T47D (cell line): Measurements from ENCODE around the gene USP1.
A peak's percentile ranks its signal among the peaks of the same experiment; 100 is the strongest.

Experiments used
- DNase-seq, 2 experiments: peaks; one replicate each; pipeline versions ENCODE4 v3.0.0 to v3.0.0-alpha.2; 2011 to 2012; ENCODE audit warnings: low read depth in 1 of 2, low spot score in 1 of 2
- JUND ChIP-seq: IDR thresholded peaks from 2 replicates; pipeline ENCODE4 v1.6.1; 2012; ENCODE audit warnings: low read depth
- in situ Hi-C: cut with HindIII; loops from 2 replicates; pipeline ENCODE4 v1.10.0; 2016; ENCODE audit warnings: low sequenced_read_pairs, low pct_unique_long_range_greater_than_20kb

The USP1 gene

DNA sequence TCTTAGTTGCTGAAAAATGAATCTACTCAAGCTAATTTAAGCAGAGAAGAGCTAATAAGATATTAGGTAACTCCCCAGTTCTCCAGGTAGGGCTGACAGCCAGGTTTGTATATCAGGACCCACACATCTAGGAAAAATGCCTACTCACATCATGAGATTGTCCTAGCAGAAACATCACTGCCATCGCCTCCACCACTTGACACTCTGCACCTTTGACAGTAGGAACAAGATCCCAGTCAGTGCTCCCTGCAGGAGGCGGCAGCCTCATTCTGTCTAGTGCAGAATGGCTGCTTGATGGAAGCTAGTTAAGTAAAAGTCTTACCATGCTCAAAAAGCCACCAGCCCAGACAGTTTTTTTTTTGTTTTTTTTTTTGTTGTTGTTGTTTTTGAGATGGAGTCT is 31.6 kb upstream of the USP1 start:
- no peak for TF ChIP-seq JUND
- no peak for DNase-seq
- in situ Hi-C loops = no loop called here

DNA sequence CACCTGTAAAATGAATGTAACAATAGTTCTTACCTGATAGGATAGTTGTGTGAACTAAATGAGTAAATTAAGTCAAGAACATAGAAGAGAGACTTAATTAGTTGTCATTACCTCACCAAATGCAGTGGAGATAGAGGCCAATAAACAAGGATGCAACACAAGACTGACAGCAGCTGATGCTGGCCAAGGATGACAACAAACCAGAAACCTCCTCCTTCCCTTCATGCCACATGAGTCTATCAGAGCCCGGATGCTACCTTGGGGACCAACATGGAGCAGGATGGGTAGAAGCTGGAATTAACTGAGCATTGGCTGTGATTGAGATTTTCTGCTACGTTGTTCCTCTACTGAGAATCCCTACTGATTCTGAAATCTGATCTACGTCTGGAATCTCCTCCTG is 30.3 kb upstream of the USP1 start:
- in situ Hi-C loops = no loop called here
- no peak for TF ChIP-seq JUND
- no peak for DNase-seq

GRCh38 chr1:62407398-62408009 is 29.3 kb upstream of the USP1 start:
- TF ChIP-seq JUND = no peak
- in situ Hi-C loops = no loop called here
- DNase-seq = peak; percentile 6 to 53

GRCh38 chr1:62415687-62416086 is 21.2 kb upstream of the USP1 start:
- no peak for TF ChIP-seq JUND
- no peak for DNase-seq
- in situ Hi-C loops = no loop called here

DNA sequence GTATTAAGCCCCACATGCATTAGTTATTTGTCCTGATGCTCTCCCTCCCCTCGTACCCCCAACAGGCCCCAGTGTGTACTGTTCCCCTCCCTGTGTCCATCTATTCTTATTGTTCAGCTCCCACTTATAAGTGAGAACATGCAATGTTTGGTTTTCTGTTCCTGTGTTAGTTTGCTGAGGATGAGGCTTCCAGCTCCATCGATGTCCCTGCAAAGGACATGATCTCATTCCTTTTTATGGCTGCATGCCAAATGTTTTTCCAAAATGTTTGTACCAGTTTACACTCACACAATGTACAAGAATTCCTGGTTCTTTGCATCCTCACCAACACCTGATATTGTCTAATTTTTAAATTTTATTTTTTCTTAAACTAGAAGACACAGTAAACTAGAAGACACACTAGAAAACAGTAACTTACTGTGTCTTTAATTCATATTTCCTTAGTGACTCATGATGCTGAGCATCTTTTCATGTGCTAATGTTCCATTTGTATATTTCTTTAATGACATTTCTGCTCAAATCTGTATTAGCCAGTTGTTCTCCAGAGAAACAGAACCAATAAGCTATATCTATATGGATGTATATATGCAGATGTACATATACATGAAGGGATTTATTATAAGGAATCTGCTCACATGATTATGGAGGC is 19.4 kb upstream of the USP1 start:
- no peak for DNase-seq
- in situ Hi-C loops = no loop called here
- TF ChIP-seq JUND = no peak

DNA sequence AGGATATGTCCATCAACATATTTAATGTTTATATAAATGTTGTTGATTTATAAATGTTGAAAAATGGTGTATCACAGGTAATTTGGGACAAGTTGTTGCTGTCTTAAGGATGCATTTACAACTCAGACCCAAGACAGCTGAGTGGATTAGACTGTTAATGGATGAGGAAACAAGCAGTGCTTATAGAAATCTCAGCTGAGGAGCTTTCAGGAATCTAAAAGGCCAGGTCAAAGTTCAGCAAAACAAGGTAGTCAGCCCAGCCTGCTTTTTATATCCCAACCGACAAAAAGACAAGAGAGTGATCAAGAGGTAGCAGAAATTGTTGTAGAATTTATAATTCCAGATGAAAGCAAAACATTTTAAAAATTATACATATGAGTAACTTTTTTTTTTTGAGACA is 16.6 kb upstream of the USP1 start:
- TF ChIP-seq JUND = no peak
- no peak for DNase-seq
- in situ Hi-C loops = no loop called here

DNA sequence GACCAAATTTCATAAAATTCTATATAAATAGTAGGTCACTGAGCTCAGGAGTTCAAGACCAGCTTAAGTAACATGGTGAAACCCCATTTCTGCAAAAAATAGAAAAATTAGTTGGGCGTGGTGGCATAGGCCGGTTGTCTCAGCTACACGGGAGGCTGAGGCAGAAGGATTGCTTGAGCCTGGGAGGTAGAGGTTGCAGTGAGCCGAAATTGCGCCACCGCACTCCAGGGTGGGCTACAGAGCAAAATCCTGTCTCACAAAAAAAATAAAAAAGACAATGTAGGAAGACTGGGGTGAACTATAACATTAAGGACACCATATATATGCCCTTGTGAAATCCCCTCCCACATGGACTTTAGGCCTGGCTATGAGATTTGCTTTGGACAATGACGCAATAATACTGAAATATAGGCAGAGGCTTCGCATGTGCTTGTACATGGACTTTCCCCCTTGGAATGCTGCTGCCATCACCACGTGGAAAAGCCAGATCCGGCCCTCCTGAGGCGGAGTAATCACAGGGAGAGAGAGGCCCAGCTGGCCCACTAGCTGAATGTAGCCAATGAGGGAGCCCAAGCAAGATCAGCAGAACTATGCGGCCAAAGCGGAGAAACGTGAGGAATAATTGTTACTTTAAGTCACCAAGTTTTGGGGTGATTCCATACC is 13.1 kb upstream of the USP1 start:
- no peak for TF ChIP-seq JUND
- in situ Hi-C loops = no loop called here
- DNase-seq = no peak

DNA sequence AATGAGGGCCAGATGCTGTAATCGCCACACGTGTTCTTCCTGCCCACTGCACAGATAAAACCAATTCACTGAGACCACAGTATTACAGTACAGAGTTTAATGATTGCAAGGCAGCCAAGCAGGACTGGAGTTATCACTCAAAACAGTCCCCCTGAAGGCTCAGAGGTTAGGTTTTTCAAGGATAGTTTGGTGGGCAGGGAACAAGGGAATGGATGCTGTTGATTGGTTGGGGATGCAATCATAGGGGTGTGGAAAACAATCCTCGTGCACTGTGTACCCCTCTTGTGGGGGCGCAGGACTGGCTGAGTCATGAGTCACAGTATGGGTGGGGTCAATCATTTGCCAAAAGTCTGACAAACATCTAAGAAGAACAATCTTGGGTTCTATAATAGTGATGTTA is 12.4 kb upstream of the USP1 start:
- in situ Hi-C loops = no loop called here
- DNase-seq = no peak
- no peak for TF ChIP-seq JUND

DNA sequence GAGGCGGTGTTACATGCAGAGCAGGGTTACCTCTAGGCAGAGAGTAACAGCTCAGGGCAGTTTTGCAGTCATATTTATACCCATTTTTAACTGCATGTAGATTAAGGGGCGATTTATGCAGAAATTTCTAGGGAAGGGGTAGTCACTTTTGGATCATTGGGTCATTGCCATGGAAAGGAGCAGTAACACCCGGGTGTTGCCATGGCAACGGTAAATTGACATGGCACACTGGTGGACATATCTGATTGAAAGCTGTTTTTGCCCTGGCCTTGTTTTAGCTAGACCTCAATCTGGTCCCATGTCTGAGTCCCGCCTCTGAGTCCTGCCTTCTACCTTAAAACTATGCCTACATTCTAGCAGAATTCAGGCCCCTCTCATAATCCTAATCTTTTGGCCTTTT is 11.8 kb upstream of the USP1 start:
- TF ChIP-seq JUND = no peak
- DNase-seq = no peak
- in situ Hi-C loops = no loop called here

GRCh38 chr1:62426237-62426636 is 10.6 kb upstream of the USP1 start:
- no peak for TF ChIP-seq JUND
- in situ Hi-C loops = no loop called here
- no peak for DNase-seq

- TF ChIP-seq JUND = no peak
- in situ Hi-C loops = no loop called here
- no peak for DNase-seq
Measured at GRCh38 chr1:62426794-62427193, 10.1 kb upstream of the USP1 start.

DNA sequence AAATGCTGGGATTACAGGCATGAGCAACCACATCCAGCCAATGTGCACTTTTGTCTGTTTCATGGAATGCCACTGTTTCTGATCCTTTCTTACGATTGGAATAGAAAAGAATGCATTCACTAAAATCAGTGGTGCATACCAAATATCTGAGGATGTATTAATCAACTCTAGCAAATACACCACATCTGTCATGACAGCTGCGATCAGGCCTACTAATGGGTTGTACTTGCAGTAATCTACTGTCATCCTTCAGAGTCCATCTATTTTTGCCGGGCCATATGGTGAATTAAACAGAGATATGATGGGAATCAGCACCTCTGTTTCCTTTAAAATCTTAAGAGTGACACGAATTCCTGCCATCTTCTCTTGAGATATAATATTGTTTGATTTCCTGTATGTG is 8.5 kb upstream of the USP1 start:
- in situ Hi-C loops = no loop called here
- no peak for TF ChIP-seq JUND
- no peak for DNase-seq

- in situ Hi-C loops = no loop called here
- no peak for DNase-seq
- no peak for TF ChIP-seq JUND
Measured at GRCh38 chr1:62429581-62429980, 7.3 kb upstream of the USP1 start.
